ENCODE data around the gene UPB1.

- peak; percentile 46 to 52 for TF ChIP-seq JUND (IDR thresholded peaks at IDR 0.05)
- TF ChIP-seq YY1 (IDR thresholded peaks at IDR 0.05): peak; percentile 82
- TF ChIP-seq, protein P1, sequence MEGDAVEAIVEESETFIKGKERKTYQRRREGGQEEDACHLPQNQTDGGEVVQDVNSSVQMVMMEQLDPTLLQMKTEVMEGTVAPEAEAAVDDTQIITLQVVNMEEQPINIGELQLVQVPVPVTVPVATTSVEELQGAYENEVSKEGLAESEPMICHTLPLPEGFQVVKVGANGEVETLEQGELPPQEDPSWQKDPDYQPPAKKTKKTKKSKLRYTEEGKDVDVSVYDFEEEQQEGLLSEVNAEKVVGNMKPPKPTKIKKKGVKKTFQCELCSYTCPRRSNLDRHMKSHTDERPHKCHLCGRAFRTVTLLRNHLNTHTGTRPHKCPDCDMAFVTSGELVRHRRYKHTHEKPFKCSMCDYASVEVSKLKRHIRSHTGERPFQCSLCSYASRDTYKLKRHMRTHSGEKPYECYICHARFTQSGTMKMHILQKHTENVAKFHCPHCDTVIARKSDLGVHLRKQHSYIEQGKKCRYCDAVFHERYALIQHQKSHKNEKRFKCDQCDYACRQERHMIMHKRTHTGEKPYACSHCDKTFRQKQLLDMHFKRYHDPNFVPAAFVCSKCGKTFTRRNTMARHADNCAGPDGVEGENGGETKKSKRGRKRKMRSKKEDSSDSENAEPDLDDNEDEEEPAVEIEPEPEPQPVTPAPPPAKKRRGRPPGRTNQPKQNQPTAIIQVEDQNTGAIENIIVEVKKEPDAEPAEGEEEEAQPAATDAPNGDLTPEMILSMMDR (IDR thresholded peaks at IDR 0.05; ENCODE audit: low read depth, low read length, missing input control): no peak
- no peak for TF ChIP-seq GABPA (IDR thresholded peaks at IDR 0.05 in 1 of 2, conservative IDR thresholded peaks at IDR 0.05 in 1 of 2)
- TF ChIP-seq, protein P2, sequence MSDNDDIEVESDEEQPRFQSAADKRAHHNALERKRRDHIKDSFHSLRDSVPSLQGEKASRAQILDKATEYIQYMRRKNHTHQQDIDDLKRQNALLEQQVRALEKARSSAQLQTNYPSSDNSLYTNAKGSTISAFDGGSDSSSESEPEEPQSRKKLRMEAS (IDR thresholded peaks at IDR 0.05): peak; percentile 69
- peak; percentile 7 for TF ChIP-seq HNF4G (IDR thresholded peaks at IDR 0.05)
- peak; percentile 39 for TF ChIP-seq REST (IDR thresholded peaks at IDR 0.05)
- peak; percentile 3 to 31 for TF ChIP-seq RAD21 (IDR thresholded peaks at IDR 0.05)
- TF ChIP-seq, protein P3, sequence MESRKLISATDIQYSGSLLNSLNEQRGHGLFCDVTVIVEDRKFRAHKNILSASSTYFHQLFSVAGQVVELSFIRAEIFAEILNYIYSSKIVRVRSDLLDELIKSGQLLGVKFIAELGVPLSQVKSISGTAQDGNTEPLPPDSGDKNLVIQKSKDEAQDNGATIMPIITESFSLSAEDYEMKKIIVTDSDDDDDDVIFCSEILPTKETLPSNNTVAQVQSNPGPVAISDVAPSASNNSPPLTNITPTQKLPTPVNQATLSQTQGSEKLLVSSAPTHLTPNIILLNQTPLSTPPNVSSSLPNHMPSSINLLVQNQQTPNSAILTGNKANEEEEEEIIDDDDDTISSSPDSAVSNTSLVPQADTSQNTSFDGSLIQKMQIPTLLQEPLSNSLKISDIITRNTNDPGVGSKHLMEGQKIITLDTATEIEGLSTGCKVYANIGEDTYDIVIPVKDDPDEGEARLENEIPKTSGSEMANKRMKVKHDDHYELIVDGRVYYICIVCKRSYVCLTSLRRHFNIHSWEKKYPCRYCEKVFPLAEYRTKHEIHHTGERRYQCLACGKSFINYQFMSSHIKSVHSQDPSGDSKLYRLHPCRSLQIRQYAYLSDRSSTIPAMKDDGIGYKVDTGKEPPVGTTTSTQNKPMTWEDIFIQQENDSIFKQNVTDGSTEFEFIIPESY (IDR thresholded peaks at IDR 0.05): peak; percentile 42
- TF ChIP-seq, protein P4, sequence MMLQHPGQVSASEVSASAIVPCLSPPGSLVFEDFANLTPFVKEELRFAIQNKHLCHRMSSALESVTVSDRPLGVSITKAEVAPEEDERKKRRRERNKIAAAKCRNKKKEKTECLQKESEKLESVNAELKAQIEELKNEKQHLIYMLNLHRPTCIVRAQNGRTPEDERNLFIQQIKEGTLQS (IDR thresholded peaks at IDR 0.05): peak; percentile 58
- no peak for TF ChIP-seq TAF1 (conservative IDR thresholded peaks at IDR 0.05)
- TF ChIP-seq FOXA1 (IDR thresholded peaks at IDR 0.05): no peak
These were observed 15.8 kb downstream of the UPB1 start for GRCh38 chr22:24510637-24511625.

Data from liver (tissue), 3 donors.